Measurements from ENCODE around the gene RAD23B. TPM values are rescaled to one million over a fixed set of nuclear protein-coding genes. Genes with fewer than 3 reads are reported as not detected.
A peak's percentile ranks its signal among the peaks of the same experiment; 100 is the strongest.

RAD23B gene
- total and polyA plus RNA-seq, 8 donors = 19.5 to 81.2 (median 65.3) TPM

DNA sequence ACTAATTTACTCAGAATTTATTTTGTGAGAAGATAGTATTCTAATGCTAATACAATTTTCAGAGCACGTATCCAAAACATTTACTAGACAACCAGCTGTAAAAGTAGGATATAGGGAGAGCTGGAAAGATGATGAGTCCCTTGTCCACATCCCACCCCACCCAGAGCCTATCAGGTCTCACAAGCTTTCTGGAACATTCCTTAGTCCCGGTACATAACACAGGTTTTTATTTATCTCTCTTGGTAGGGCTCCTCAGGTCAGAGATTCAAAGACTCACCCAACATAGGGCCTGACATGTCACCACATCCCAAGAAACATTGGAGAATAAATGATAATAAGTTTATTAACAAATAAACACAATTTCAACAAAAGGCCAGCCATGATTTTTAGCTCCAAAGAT is 13.8 kb upstream of the RAD23B start:
- FAIRE-seq (no peak), DNase-seq (no peak), ATAC-seq (no peak)
- WGBS, 2 donors = 75 to 80% methylated on average over 2 of the region's 2 CpGs
- intact Hi-C loops (cut with DNase I) = no loop called here
- Histone ChIP-seq H3K9me3 (no peaks in the 10 kb centered on the region), H3K36me3 (no peaks in the 10 kb centered on the region), H3K27ac (peak overlapping the region in 1 of 4 donors; percentile 61), H3K4me3 (no peak overlapping the region), H3K27me3 (no peaks in the 10 kb centered on the region), H3K4me1 (no peaks in the 10 kb centered on the region)
- TF ChIP-seq, protein P1, sequence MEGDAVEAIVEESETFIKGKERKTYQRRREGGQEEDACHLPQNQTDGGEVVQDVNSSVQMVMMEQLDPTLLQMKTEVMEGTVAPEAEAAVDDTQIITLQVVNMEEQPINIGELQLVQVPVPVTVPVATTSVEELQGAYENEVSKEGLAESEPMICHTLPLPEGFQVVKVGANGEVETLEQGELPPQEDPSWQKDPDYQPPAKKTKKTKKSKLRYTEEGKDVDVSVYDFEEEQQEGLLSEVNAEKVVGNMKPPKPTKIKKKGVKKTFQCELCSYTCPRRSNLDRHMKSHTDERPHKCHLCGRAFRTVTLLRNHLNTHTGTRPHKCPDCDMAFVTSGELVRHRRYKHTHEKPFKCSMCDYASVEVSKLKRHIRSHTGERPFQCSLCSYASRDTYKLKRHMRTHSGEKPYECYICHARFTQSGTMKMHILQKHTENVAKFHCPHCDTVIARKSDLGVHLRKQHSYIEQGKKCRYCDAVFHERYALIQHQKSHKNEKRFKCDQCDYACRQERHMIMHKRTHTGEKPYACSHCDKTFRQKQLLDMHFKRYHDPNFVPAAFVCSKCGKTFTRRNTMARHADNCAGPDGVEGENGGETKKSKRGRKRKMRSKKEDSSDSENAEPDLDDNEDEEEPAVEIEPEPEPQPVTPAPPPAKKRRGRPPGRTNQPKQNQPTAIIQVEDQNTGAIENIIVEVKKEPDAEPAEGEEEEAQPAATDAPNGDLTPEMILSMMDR (IDR thresholded peaks at IDR 0.05) = no peak

DNA sequence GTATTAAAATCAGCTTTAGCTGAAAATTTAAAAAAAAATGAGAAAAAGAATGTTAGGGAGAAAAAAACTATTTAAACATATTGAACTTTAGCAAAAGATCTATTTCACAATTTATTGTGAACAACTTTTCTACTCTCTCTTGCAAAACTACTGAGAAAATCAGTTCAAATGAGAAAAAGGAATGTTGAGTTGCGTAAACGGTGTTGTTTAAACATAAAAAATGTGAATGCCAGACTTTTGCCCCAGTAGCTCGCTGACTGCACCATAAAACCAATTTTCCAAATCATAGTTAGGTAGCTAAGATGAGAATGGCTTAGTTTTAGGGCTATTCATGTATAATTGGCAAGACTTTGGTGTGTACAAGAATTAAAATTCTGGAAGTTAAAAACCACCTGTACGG is 13.4 kb upstream of the RAD23B start:
- no peaks in the 10 kb centered on the region for H3K9me3 ChIP-seq
- DNase-seq = no peak
- no peaks in the 10 kb centered on the region for H3K4me1 ChIP-seq
- peak in 1 of 4 donors; percentile 22 for ATAC-seq
- no peak for FAIRE-seq
- TF ChIP-seq, protein P1 (IDR thresholded peaks at IDR 0.05) = no peak
- no peak overlapping the region for H3K4me3 ChIP-seq
- H3K36me3 ChIP-seq = no peaks in the 10 kb centered on the region
- no peaks in the 10 kb centered on the region for H3K27me3 ChIP-seq
- 68 to 77% methylated on average over 4 of the region's 4 CpGs for WGBS, 2 donors
- intact Hi-C loops (cut with DNase I) = no loop called here
- H3K27ac ChIP-seq = peak overlapping the region in 2 of 4 donors; percentile 61 to 70

DNA sequence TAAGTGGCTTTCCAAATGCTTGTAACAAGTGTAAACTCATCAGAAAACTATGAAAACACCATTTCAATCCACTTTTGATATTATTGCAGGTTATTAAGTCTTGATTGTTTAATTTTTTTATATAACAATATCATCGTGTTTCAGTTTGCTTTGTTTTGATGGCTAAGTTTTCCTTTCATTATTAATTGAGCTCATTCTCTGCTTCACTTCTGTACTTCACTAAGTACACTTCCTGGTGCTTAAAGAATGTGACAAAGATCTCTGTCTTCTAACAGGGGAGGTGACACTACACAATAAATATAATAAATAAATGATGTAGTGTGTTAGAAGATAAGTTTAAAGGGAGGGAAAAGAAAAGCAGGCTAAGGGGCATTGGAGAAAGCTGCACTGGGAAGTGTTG is 13.0 kb upstream of the RAD23B start:
- Histone ChIP-seq H3K27ac (peak overlapping the region in 2 of 4 donors; percentile 61 to 70), H3K36me3 (no peaks in the 10 kb centered on the region), H3K27me3 (no peaks in the 10 kb centered on the region), H3K9me3 (no peaks in the 10 kb centered on the region), H3K4me3 (no peak overlapping the region), H3K4me1 (no peaks in the 10 kb centered on the region)
- no peak for DNase-seq
- peak in 2 of 4 donors; percentile 43 to 54 for ATAC-seq
- 18 to 29% methylated on average over 1 of the region's 1 CpG for WGBS, 2 donors
- intact Hi-C loops (cut with DNase I) = no loop called here
- TF ChIP-seq, protein P1 (IDR thresholded peaks at IDR 0.05) = no peak
- FAIRE-seq = no peak

DNA sequence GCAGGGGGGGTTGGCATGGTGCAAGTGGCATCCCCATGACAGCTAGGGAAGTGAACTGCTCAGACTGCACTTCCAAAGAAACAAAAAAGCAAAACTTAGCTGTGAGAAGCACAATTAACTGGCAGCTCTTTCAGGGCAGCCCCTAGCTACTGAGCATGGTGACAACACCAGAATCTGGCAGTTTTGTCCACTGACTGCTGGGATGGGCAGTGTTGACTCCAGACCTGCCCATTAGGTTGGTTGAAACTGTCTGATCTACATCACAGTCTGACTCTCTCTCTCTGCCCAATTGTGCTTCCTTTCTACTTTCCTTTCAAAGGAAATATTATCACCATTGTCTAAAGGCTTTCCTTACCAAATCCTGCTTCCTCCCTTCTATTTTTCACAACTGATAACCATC is 12.5 kb upstream of the RAD23B start:
- ATAC-seq (peak in 1 of 4 donors; percentile 20), FAIRE-seq (no peak), DNase-seq (no peak)
- Histone ChIP-seq H3K27me3 (no peaks in the 10 kb centered on the region), H3K4me3 (no peak overlapping the region), H3K36me3 (no peaks in the 10 kb centered on the region), H3K9me3 (no peaks in the 10 kb centered on the region), H3K4me1 (no peaks in the 10 kb centered on the region), H3K27ac (peak overlapping the region in 2 of 4 donors; percentile 61 to 70)
- TF ChIP-seq, protein P1 (IDR thresholded peaks at IDR 0.05) = no peak
- intact Hi-C loops (cut with DNase I) = no loop called here

DNA sequence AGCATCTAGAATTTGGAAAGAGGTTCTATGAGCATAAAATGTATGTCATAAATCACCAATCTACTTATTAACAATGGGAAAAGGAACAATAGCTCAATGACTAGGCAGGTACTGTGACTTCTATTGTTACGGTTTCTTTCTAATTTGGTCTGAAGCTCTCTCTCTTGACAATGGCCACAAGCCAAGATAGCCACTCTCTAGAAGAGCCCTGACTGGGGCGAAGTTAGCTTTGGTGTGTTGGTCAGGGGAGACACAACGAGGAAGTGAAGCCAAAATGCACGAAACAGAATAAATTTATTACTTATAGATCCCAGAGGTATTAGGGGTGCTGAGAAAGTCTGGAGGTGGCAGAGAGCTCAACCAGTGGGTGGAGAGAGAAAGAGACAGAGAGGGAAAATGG is 9.4 kb upstream of the RAD23B start:
- Histone ChIP-seq H3K4me3 (no peak overlapping the region), H3K27me3 (no peaks in the 10 kb centered on the region), H3K4me1 (no peaks in the 10 kb centered on the region), H3K9me3 (no peaks in the 10 kb centered on the region), H3K27ac (no peak overlapping the region), H3K36me3 (no peaks in the 10 kb centered on the region)
- WGBS, 2 donors = 60 to 69% methylated on average over 4 of the region's 4 CpGs
- intact Hi-C loops (cut with DNase I) = no loop called here
- no peak for ATAC-seq
- FAIRE-seq = no peak
- TF ChIP-seq, protein P1 (IDR thresholded peaks at IDR 0.05) = no peak
- no peak for DNase-seq

All from pancreas (tissue), 10 donors.